Type B pancreatic cell (in vitro differentiated cells): ENCODE results near the gene PTPRM. TPM values are rescaled to one million over a fixed set of nuclear protein-coding genes. Genes with fewer than 3 reads are reported as not detected.

ENCODE experiments used
- DNase-seq: peaks from one replicate; pipeline ENCODE4 v3.0.0; 2021; ENCODE audit warnings: mixed read lengths; ENCODE audit not compliant: unreplicated experiment; ENCODE audit errors: extremely low spot score
- H3K27ac Mint-ChIP-seq: 2 replicates; pipeline ENCODE4 v1.8.0; 2021; ENCODE audit warnings: mild to moderate bottlenecking, mixed read lengths
- H3K27me3 Mint-ChIP-seq: 2 replicates; pipeline ENCODE4 v1.8.0; 2021; ENCODE audit warnings: mixed read lengths
- H3K36me3 Mint-ChIP-seq: 2 replicates; pipeline ENCODE4 v1.8.0; 2021; ENCODE audit warnings: mixed read lengths
- H3K4me1 Mint-ChIP-seq: one replicate; pipeline ENCODE4 v1.8.0; 2021; ENCODE audit warnings: mixed read lengths; ENCODE audit not compliant: unreplicated experiment
- H3K4me3 Mint-ChIP-seq: 2 replicates; pipeline ENCODE4 v1.8.0; 2021; ENCODE audit warnings: mild to moderate bottlenecking, mixed read lengths
- H3K9me3 Mint-ChIP-seq: 2 replicates; pipeline ENCODE4 v1.8.0; 2021; ENCODE audit warnings: mixed read lengths
- CTCF ChIP-seq: fragments of 200-600 bp; sonication (generic); conservative IDR thresholded peaks from 2 replicates; pipeline ENCODE4 v1.5.0; 2021; ENCODE audit warnings: antibody characterized with exemption, mild to moderate bottlenecking
- total RNA-seq: library from RNA; stranded (reverse); gene quantifications from 2 replicates; pipeline ENCODE4 v1.2.1, GENCODE V29; 2021; ENCODE audit warnings: low replicate concordance

PTPRM gene
- total RNA-seq, 1 donor from 2014 or later, result 18.6 TPM

GRCh38 chr18:7876354-7877104, 309.4 kb downstream of the PTPRM start:
- Mint-ChIP-seq H3K27ac (no peak overlapping the region), H3K36me3 (no peaks in the 10 kb centered on the region), H3K4me3 (no peak overlapping the region), H3K27me3 (no peaks in the 10 kb centered on the region), H3K4me1 (peaks cover 4% of the 10 kb centered on the region), H3K9me3 (no peaks in the 10 kb centered on the region)
- TF ChIP-seq CTCF, result no peak
- DNase-seq, result no peak

GRCh38 chr18:7877609-7878008, 310.5 kb downstream of the PTPRM start:
- H3K4me1 Mint-ChIP-seq, result peaks cover 4% of the 10 kb centered on the region
- no peak overlapping the region for H3K27ac Mint-ChIP-seq
- TF ChIP-seq CTCF, result no peak

GRCh38 chr18:7878265-7879211, 311.4 kb downstream of the PTPRM start:
- H3K27ac Mint-ChIP-seq, result no peak overlapping the region
- H3K36me3 Mint-ChIP-seq, result no peaks in the 10 kb centered on the region
- no peak overlapping the region for H3K4me3 Mint-ChIP-seq
- no peaks in the 10 kb centered on the region for H3K9me3 Mint-ChIP-seq
- peaks cover 4% of the 10 kb centered on the region for H3K4me1 Mint-ChIP-seq
- H3K27me3 Mint-ChIP-seq, result no peaks in the 10 kb centered on the region
- TF ChIP-seq CTCF, result no peak
- DNase-seq, result no peak

More at GRCh38 chr18:7877609-7878008, 310.5 kb downstream of the PTPRM start:
- DNase-seq, result no peak
- H3K9me3 Mint-ChIP-seq, result no peaks in the 10 kb centered on the region
- H3K27me3 Mint-ChIP-seq, result no peaks in the 10 kb centered on the region
- no peaks in the 10 kb centered on the region for H3K36me3 Mint-ChIP-seq
- H3K4me3 Mint-ChIP-seq, result no peak overlapping the region

- no peak for DNase-seq
- H3K4me3 Mint-ChIP-seq, result no peak overlapping the region
- H3K27ac Mint-ChIP-seq, result no peak overlapping the region
Observed at GRCh38 chr18:7879717-7880116, 312.6 kb downstream of the PTPRM start.

GRCh38 chr18:7885865-7886264, 318.7 kb downstream of the PTPRM start:
- no peak for DNase-seq
- Mint-ChIP-seq H3K4me1 (no peaks in the 10 kb centered on the region), H3K9me3 (no peaks in the 10 kb centered on the region), H3K4me3 (no peak overlapping the region), H3K27ac (no peak overlapping the region), H3K27me3 (no peaks in the 10 kb centered on the region), H3K36me3 (no peaks in the 10 kb centered on the region)
- no peak for TF ChIP-seq CTCF

More at GRCh38 chr18:7879717-7880116, 312.6 kb downstream of the PTPRM start:
- H3K27me3 Mint-ChIP-seq, result no peaks in the 10 kb centered on the region
- no peaks in the 10 kb centered on the region for H3K9me3 Mint-ChIP-seq
- no peaks in the 10 kb centered on the region for H3K36me3 Mint-ChIP-seq
- TF ChIP-seq CTCF, result no peak
- H3K4me1 Mint-ChIP-seq, result peaks cover 4% of the 10 kb centered on the region
